ENCODE results near the gene RIN1. TPM values are rescaled to one million over a fixed set of nuclear protein-coding genes. Genes with fewer than 3 reads are reported as not detected.

The RIN1 gene
- total and polyA plus RNA-seq, 9 of the 15 experiments (the other 6 are each of a cell fraction or from before 2014, with no cell fraction given) = 0.01 to 1.2 (median 0.45) TPM; not detected in 1

GRCh38 chr11:66285250-66285947 is 50.8 kb downstream of the RIN1 start:
- Histone ChIP-seq H3K79me2 (ENCODE audit: control insufficient read depth, insufficient read depth, low read length) (peaks cover 24% of the 10 kb centered on the region), H3K4me1 (replicated peaks in 1 of 2; ENCODE audit: control insufficient read depth in 2 of 2, insufficient read depth in 2 of 2, low read length in 2 of 2) (peaks cover 20 to 64% of the 10 kb centered on the region in 2 experiments), H3K27me3 (ENCODE audit: control insufficient read depth in 2 of 2, insufficient read depth in 2 of 2, low read length in 2 of 2) (no peaks in the 10 kb centered on the region), H3K9ac (ENCODE audit: insufficient read depth in 1 of 2, low read depth in 2 of 2, low read length in 2 of 2) (peak overlapping the region in 1 of 2 experiments; percentile 69; a peak in 2 of 4 replicates), H3K4me2 (ENCODE audit: insufficient read depth, low read length) (no peak overlapping the region), H3K9me3 (replicated peaks; ENCODE audit: control insufficient read depth, insufficient read depth, low read depth, low read length) (no peaks in the 10 kb centered on the region), H3K4me3 (no peak overlapping the region), H2AFZ (ENCODE audit: low read depth, low read length) (no peak overlapping the region), H3K9me1 (ENCODE audit: control insufficient read depth, insufficient read depth, low read length) (peaks cover 4% of the 10 kb centered on the region), H4K20me1 (replicated peaks; ENCODE audit: control insufficient read depth, insufficient read depth, low read length) (peaks cover 14% of the 10 kb centered on the region), H3K36me3 (ENCODE audit: control insufficient read depth, insufficient read depth, low read length) (peaks cover 37% of the 10 kb centered on the region; the same call in 2 of the 3 replicates), H3K27ac (ENCODE audit: extremely low read depth, low read depth, low read length) (no peak overlapping the region)
- no peak for FAIRE-seq
- intact Hi-C loops (cut with micrococcal nuclease) = no loop called here
- TF ChIP-seq ZNF830 (CRISPR knock-in tag; IDR thresholded peaks at IDR 0.05) = no peak
- no peak for TF ChIP-seq ZNF311 (CRISPR knock-in tag; IDR thresholded peaks at IDR 0.05)
- no peak for TF ChIP-seq TRIM28 (IDR thresholded peaks at IDR 0.05)
- TF ChIP-seq SRF (CRISPR knock-in tag; IDR thresholded peaks at IDR 0.05) = no peak
- no peak for TF ChIP-seq RFX7 (CRISPR knock-in tag; IDR thresholded peaks at IDR 0.05)
- TF ChIP-seq STAT5A (IDR thresholded peaks at IDR 0.05; ENCODE audit: borderline replicate concordance, low read length) = no peak
- TF ChIP-seq POLR2G (IDR thresholded peaks at IDR 0.05; ENCODE audit: low read depth, low read length) = peak; percentile 38; the same call in 1 of the 2 replicates
- TF ChIP-seq, protein P1, sequence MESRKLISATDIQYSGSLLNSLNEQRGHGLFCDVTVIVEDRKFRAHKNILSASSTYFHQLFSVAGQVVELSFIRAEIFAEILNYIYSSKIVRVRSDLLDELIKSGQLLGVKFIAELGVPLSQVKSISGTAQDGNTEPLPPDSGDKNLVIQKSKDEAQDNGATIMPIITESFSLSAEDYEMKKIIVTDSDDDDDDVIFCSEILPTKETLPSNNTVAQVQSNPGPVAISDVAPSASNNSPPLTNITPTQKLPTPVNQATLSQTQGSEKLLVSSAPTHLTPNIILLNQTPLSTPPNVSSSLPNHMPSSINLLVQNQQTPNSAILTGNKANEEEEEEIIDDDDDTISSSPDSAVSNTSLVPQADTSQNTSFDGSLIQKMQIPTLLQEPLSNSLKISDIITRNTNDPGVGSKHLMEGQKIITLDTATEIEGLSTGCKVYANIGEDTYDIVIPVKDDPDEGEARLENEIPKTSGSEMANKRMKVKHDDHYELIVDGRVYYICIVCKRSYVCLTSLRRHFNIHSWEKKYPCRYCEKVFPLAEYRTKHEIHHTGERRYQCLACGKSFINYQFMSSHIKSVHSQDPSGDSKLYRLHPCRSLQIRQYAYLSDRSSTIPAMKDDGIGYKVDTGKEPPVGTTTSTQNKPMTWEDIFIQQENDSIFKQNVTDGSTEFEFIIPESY (CRISPR knock-in tag; IDR thresholded peaks at IDR 0.05) = no peak
- no peak for TF ChIP-seq MXD1 (CRISPR knock-in tag; IDR thresholded peaks at IDR 0.05; ENCODE audit: borderline replicate concordance, poor library complexity, severe bottlenecking)
- 89% methylated on average over 11 of the region's 13 CpGs for WGBS (ENCODE audit: insufficient coverage, low coverage, missing lambda C conversion rate)
- no peak for ATAC-seq
- CTCF ChIA-PET (ENCODE audit: low intra/inter-chr PET ratio) = no interaction called here
- no TSS peak for BruUV-seq (replicated peaks)
- POLR2A ChIA-PET = interaction anchor here (0.8 to 1.4 kb wide), 2 partner anchors 24 to 27 kb away, joined by 3 to 7 read pairs; no protein-coding TSS in a partner anchor
- no peak for DNase-seq (ENCODE audit: extremely low read depth in 1 of 4, low spot score in 3 of 4)
- in situ Hi-C loops (cut with MboI) = no loop called here

All from K562 (cell line).